ENCODE data around the gene GHR. TPM values are rescaled to one million over a fixed set of nuclear protein-coding genes. Genes with fewer than 3 reads are reported as not detected.
"Not testable (repeated sequence)": the region's sequence is repeated elsewhere in the genome, so short reads cannot be mapped to it uniquely, and the experiment has no call there.

GHR gene
- total RNA-seq, 2 experiments from 2014 or later = not detected

DNA sequence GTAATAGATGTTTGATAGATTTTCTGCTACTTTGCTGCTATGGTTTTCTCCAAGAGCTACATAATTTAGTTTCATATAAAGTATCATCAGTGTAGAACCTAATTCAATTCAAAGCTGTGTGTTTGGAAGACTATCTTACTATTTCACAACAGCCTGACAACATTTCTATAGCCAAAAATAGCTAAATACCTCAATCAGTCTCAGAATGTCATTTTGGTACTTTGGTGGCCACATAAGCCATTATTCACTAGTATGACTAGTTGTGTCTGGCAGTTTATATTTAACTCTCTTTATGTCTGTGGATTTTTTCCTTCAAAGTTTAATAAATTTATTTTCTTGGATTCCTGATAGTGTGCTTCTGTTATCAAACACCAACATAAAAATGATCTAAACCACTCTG is 298.2 kb downstream of the GHR start:
- POLR2A ChIA-PET = no interaction called here
- H3K4me1 Mint-ChIP-seq = peaks cover 16% of the 10 kb centered on the region
- no peaks in the 10 kb centered on the region for H3K9me3 Mint-ChIP-seq
- ATAC-seq (ENCODE audit: low read depth) = no peak
- H3K36me3 Mint-ChIP-seq = no peaks in the 10 kb centered on the region
- H3K27ac Mint-ChIP-seq = no peak overlapping the region
- peaks cover 55% of the 10 kb centered on the region for H3K27me3 Mint-ChIP-seq
- no peak for DNase-seq
- H3K4me3 Mint-ChIP-seq = no peak overlapping the region

DNA sequence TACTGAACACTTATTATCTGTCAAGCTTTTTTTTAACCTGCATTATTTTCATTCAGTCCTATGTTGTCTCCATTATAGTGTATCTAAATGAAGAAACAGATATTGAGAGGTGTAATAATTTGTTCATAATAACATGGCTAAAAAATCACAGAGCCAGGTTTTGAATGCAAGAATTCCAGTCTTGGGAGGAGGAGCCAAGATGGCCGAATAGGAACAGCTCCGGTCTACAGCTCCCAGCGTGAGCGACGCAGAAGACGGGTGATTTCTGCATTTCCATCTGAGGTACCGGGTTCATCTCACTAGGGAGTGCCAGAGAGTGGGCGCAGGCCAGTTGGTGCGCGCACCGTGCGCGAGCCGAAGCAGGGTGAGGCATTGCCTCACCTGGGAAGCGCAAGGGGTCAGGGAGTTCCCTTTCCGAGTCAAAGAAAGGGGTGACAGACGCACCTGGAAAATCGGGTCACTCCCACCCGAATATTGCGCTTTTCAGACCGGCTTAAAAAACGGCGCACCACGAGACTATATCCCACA is 311.4 kb downstream of the GHR start:
- H3K36me3 Mint-ChIP-seq; H3K4me3 Mint-ChIP-seq; DNase-seq; H3K27me3 Mint-ChIP-seq; ATAC-seq (ENCODE audit: low read depth); H3K9me3 Mint-ChIP-seq; POLR2A ChIA-PET; H3K4me1 Mint-ChIP-seq; H3K27ac Mint-ChIP-seq: not testable (repeated sequence)

DNA sequence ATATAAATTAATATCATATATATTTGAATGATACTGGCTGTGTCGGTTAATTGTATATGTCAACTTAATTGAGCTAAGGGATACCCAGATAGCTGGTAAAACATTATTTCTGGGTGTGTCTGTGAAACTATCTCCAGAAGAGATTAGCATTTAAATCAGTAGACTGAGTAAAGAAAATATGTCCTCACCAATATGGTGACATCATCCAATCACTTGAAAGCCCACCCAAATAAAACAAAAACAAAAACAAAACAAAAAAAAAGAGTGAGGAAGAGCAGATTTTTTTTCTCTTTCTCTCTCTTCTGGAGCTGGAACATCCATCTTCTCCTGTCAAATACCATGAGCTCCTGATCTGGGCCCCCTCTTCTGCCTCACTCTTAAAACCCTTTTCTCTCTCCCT is 317.7 kb downstream of the GHR start:
- Mint-ChIP-seq H3K36me3 (no peaks in the 10 kb centered on the region), H3K27ac (no peak overlapping the region), H3K9me3 (peaks cover 1% of the 10 kb centered on the region), H3K4me1 (no peaks in the 10 kb centered on the region), H3K27me3 (peaks cover 4% of the 10 kb centered on the region), H3K4me3 (no peak overlapping the region)
- DNase-seq (no peak), ATAC-seq (ENCODE audit: low read depth) (no peak)
- POLR2A ChIA-PET = no interaction called here

DNA sequence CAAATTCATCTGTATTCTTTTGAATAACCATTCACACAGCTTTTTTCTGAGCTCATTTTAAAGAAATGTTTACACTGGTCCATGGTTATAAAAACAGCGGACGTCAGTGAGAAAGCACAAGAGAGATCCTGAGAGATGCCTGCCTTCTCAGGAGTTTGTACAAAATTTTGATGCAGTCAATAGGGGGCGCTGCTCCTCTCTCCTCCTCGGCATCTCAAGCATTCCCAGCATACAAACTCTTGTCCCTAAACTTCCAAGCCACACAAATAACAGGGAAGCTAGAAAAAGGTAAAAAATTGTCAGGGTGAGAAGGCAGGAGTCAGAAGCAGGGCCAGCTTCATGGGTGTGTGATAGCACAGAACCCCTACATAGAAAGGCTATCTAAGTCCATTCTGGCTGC is 322.2 kb downstream of the GHR start:
- POLR2A ChIA-PET = no interaction called here
- no peak for DNase-seq
- H3K4me1 Mint-ChIP-seq = peaks cover 11% of the 10 kb centered on the region

DNA sequence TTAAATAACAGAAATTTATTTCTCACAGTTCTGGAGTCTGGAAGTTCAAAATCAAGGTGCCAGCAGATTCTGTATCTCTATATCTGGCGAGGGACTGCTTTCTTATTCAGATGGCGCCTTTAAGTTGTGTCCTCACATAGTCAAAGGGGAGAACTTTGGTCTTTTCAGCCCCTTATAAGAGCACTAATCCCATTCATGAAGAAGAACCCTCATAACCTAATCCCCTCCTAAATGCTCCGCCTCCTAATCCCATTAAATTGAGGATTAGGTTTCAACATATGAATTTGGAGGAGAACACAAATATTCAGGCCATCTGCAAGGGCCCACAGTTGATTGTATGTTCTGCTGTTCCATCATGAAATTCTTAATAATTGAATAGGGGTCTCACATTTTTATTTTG is 322.6 kb downstream of the GHR start:
- Mint-ChIP-seq H3K4me1 (peaks cover 11% of the 10 kb centered on the region), H3K4me3 (no peak overlapping the region), H3K27ac (no peak overlapping the region), H3K9me3 (peaks cover 3% of the 10 kb centered on the region), H3K27me3 (peaks cover 4% of the 10 kb centered on the region), H3K36me3 (no peaks in the 10 kb centered on the region)
- POLR2A ChIA-PET = no interaction called here
- DNase-seq (no peak), ATAC-seq (ENCODE audit: low read depth) (no peak)

More for the DNA sequence above, 322.2 kb downstream of the GHR start:
- Mint-ChIP-seq H3K36me3 (no peaks in the 10 kb centered on the region), H3K9me3 (peaks cover 3% of the 10 kb centered on the region), H3K27me3 (peaks cover 4% of the 10 kb centered on the region), H3K4me3 (no peak overlapping the region), H3K27ac (no peak overlapping the region)
- ATAC-seq (ENCODE audit: low read depth) = no peak

DNA sequence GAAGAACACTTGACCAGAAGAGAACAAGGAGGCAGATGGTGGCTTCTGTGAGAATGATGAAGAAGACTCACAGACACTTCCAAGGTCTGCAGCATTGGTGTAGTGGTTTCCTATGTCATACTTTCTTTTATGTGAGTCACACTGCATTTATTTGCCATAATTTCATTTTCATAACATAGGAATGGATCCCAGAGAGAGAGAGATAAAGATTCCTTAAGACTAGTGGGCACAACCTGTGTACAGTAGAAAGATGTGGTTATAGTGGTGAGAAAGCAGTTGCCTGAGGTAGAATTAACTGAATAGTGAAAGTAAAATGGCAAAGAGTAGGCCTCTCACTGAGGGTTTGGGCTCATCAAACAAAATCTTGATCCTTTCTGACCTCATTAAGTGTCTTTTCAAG is 325.8 kb downstream of the GHR start:
- POLR2A ChIA-PET = no interaction called here
- DNase-seq (no peak), ATAC-seq (ENCODE audit: low read depth) (peak; percentile 75)
- Mint-ChIP-seq H3K27ac (peak overlapping the region; percentile 31), H3K9me3 (peaks cover 2% of the 10 kb centered on the region), H3K27me3 (no peaks in the 10 kb centered on the region), H3K4me3 (peak overlapping the region; percentile 30), H3K4me1 (peaks cover 11% of the 10 kb centered on the region), H3K36me3 (no peaks in the 10 kb centered on the region)

DNA sequence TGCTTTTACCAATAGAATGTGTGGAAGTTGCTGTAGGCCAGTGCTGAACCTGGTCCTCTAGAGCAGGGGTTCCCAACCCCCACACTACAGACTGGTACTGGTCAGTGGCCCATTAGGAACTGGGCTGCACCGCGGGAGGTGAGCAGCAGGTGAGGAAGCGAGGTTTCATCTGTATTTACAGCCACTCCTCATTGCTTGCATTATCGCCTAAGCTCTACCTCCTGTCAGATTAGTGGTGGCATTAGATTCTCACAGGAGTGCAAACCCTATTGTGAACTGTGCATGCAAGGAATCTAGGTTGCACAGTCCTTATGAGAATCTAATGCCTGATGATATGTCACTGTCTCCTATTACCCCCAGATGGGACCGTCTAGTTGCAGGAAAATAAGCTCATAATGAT is 327.3 kb downstream of the GHR start:
- Mint-ChIP-seq H3K4me1 (peaks cover 11% of the 10 kb centered on the region), H3K4me3 (no peak overlapping the region), H3K9me3 (peaks cover 2% of the 10 kb centered on the region), H3K27ac (no peak overlapping the region), H3K36me3 (no peaks in the 10 kb centered on the region), H3K27me3 (no peaks in the 10 kb centered on the region)
- ATAC-seq (ENCODE audit: low read depth) (no peak), DNase-seq (no peak)
- POLR2A ChIA-PET = no interaction called here

DNA sequence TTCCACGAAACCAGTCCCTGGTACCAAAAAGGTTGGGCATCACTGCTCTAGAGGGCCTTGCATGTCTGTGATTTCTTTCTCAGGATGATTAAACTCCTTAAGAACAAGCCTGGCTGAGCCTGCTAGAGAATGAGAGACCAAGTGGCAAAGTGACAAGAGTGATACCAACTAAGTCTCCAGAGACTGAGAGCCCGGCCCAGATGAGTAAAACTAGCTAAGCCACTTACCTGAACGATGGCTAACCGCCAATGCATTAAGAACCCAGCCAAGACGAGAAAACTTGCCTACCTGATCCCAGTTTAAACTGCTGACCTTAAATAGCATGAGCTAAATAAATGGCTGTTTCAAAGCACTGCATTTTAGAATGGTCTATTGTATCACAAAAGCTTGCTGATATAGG is 327.8 kb downstream of the GHR start:
- POLR2A ChIA-PET = no interaction called here
- Mint-ChIP-seq H3K36me3 (no peaks in the 10 kb centered on the region), H3K27ac (no peak overlapping the region), H3K4me1 (peaks cover 11% of the 10 kb centered on the region), H3K4me3 (no peak overlapping the region), H3K27me3 (no peaks in the 10 kb centered on the region), H3K9me3 (peaks cover 2% of the 10 kb centered on the region)
- ATAC-seq (ENCODE audit: low read depth) (no peak), DNase-seq (no peak)

DNA sequence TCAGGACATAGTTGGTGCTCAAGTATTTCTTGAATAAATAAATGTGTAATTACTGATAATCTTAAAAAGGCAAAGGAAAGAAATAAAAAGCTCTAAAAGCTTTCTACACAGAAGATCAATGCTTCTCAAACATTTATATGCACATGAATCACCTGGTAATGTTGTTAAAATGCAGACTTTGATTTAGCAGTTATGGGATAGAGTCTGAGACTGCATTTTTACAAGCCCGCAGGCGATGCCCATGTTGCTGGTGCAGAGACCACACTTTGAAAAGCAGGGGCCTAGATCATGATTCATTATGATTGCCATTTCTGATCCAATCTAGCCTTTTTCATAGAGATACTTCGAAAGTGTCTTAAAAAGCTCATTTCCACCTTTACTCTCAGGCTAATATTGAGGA is 329.9 kb downstream of the GHR start:
- no peak overlapping the region for H3K4me3 Mint-ChIP-seq
- peaks cover 14% of the 10 kb centered on the region for H3K4me1 Mint-ChIP-seq
- POLR2A ChIA-PET = no interaction called here
- no peak for ATAC-seq (ENCODE audit: low read depth)
- DNase-seq = no peak
- peaks cover 2% of the 10 kb centered on the region for H3K9me3 Mint-ChIP-seq
- no peaks in the 10 kb centered on the region for H3K36me3 Mint-ChIP-seq
- peaks cover 7% of the 10 kb centered on the region for H3K27me3 Mint-ChIP-seq
- no peak overlapping the region for H3K27ac Mint-ChIP-seq

DNA sequence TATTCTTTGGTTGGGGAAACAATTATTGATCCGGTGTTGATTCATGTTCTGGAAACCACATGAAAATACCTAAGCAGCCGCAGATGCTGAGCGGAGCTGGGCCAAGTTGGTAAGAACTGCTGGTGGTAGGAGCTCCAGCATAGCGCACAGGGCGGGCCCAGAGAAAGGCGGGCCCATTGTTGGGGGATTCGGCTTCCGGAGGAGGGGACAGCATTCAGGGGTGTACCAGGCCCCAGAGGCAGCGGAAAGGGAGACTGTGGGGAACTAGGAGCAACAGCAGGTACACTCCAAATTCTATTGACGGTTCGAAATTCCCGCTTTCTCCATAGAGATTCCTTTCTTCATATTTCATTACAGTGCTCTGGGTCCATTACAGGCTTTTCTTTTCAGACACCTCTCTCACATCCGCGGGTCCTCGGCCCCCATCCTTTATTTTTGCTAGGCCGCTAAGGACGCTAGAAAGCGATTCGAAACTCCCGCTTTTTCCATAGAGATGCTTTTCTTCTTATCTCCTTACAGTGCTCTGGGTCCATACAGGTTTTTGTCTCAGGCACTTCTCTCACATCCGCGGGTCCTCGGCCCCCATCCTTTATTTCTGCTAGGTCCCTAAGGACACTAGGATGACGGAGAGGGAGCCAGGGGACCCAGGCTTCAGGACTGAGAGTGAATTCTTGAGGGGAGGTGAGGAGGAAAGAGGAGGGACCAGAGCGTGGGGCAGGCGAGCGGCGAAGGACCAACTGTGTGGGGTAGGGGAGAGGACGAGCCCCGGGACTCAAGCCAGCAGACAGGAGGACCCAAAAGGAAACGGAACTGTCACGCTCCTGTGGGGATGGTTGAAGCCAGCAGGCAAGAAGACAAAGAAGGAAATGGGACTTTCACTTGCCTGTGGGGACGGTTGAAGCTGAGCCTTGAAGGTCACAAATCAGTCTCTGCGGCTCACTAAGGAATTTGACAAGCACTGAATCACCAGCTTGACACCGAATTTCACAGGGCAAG is 333.7 kb downstream of the GHR start, which contains the start of gene CCDC152:
Gene CCDC152, plus strand, starts transcription at position 213 of the 996 bp plus-strand sequence. CDS start 2,304 bp downstream, outside the sequence.
- H3K36me3 Mint-ChIP-seq = no peaks in the 10 kb centered on the region

DNA sequence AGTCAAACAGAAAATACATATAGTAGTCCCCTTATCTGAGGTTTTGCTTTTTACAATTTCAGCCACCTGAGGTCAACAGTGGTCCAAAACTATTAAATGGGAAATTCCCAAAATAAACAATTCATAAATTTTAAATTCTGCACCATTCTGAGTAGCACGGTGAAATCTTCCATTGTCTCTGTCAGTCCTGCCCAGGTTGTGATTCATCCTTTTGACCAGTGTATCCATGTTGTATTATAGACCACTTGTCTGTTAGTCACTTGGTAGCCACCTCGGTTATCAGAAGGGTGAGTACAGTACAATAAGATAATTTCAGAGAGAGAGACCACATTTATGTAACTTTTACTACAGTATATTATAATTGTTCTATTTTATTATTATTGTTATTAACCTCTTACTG is 336.2 kb downstream of the GHR start:
- peaks cover 3% of the 10 kb centered on the region for H3K4me1 Mint-ChIP-seq
- POLR2A ChIA-PET = no interaction called here
- H3K9me3 Mint-ChIP-seq = no peaks in the 10 kb centered on the region
- H3K27me3 Mint-ChIP-seq = peaks cover 10% of the 10 kb centered on the region
- ATAC-seq (ENCODE audit: low read depth) (no peak), DNase-seq (no peak)
- no peak overlapping the region for H3K27ac Mint-ChIP-seq
- no peak overlapping the region for H3K4me3 Mint-ChIP-seq
- no peaks in the 10 kb centered on the region for H3K36me3 Mint-ChIP-seq

More for the DNA sequence above, 333.7 kb downstream of the GHR start, which contains the start of gene CCDC152:
- peak within 1 kb of the TSS; percentile 68 for H3K27ac Mint-ChIP-seq
- POLR2A ChIA-PET = no interaction called here
- peaks cover 7% of the 10 kb centered on the region for H3K27me3 Mint-ChIP-seq
- H3K9me3 Mint-ChIP-seq = no peaks in the 10 kb centered on the region
- peak within 1 kb of the TSS; percentile 87 for H3K4me3 Mint-ChIP-seq
- H3K4me1 Mint-ChIP-seq = peaks cover 3% of the 10 kb centered on the region
- ATAC-seq (ENCODE audit: low read depth) (peak; percentile 98), DNase-seq (peak; percentile 67)

DNA sequence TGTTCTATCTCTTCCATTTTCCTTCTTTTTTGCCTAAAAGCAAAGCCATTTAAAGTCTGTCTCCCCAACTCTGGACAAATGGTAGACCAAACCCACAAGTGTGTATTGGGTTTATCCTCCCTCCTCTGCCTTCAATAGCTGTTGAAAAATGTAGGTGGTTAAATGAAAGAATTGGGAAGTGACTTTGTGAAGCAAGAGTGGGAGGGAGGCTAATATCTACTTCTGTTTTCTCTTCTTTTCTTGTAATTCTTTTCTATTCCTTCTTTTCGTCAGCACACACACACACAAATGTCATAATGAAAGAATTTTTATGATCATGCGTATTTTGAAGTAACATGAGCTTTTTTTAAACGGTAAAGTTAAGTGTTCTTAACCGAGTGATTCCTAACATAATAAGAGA is 337.2 kb downstream of the GHR start:
- POLR2A ChIA-PET = no interaction called here
- peaks cover 10% of the 10 kb centered on the region for H3K27me3 Mint-ChIP-seq
- no peaks in the 10 kb centered on the region for H3K36me3 Mint-ChIP-seq
- no peak overlapping the region for H3K27ac Mint-ChIP-seq
- ATAC-seq (ENCODE audit: low read depth) (no peak), DNase-seq (no peak)
- no peaks in the 10 kb centered on the region for H3K9me3 Mint-ChIP-seq
- H3K4me3 Mint-ChIP-seq = no peak overlapping the region
- H3K4me1 Mint-ChIP-seq = peaks cover 3% of the 10 kb centered on the region

DNA sequence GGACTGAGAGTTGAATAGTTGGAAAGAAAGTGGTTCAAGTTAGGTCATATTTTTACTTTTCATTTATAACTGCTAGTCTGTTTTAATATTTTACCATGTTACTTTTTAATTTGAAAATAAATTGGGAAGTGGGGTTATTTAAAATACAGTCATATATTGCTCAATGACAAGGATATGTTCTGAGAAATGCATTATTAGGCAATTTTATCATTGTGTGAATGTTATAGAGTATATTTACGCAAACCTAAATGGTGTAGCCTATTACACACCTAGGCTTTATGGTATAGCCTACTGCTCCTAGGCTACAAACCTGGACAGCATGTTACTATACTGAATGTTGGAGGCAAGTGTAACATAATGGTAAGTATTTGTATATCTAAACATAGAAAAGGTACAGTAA is 338.6 kb downstream of the GHR start:
- POLR2A ChIA-PET = no interaction called here
- H3K4me3 Mint-ChIP-seq = no peak overlapping the region

DNA sequence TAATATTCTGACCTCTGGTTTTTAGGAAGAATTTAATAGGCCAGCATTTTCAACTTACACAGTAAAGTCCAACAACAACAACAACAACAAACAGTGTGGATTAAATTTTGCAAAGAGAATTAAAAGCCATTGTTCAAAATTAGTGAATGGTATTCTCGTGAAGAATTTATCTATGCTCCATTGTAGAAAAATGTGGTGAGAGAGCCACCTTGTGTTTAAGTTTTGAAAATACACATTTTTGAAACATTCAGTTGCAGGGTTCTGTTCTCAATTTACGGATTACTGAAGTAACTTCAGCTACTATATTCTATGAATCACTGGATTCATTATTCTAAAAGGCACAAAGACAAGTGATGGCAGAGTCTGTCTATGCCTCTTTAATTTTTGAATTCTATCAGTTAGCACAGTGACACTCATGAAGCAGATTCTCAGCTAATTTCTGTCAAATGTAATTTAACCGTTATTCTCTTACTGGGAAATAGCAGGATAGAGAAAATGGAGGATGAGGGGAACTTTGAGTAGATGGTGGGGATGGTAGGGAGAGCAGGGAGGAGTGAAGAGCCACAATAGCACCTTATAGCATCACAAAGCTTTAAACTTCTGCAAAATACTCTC is 344.4 kb downstream of the GHR start:
- peaks cover 1% of the 10 kb centered on the region for H3K4me1 Mint-ChIP-seq
- H3K9me3 Mint-ChIP-seq = no peaks in the 10 kb centered on the region
- ATAC-seq (ENCODE audit: low read depth) = no peak
- peaks cover 8% of the 10 kb centered on the region for H3K27me3 Mint-ChIP-seq
- no peak for DNase-seq
- H3K36me3 Mint-ChIP-seq = peaks cover 3% of the 10 kb centered on the region
- no peak overlapping the region for H3K4me3 Mint-ChIP-seq
- POLR2A ChIA-PET = no interaction called here
- H3K27ac Mint-ChIP-seq = no peak overlapping the region

More for the DNA sequence above, 338.6 kb downstream of the GHR start:
- DNase-seq (no peak), ATAC-seq (ENCODE audit: low read depth) (no peak)
- H3K27ac Mint-ChIP-seq = no peak overlapping the region
- no peaks in the 10 kb centered on the region for H3K9me3 Mint-ChIP-seq
- H3K27me3 Mint-ChIP-seq = peaks cover 9% of the 10 kb centered on the region
- H3K4me1 Mint-ChIP-seq = peaks cover 3% of the 10 kb centered on the region
- no peaks in the 10 kb centered on the region for H3K36me3 Mint-ChIP-seq

All from activated naive CD8-positive, alpha-beta T cell treated with anti-CD3 and anti-CD28 coated beads, Interleukin-2, amount 10 ng/mL, durations not matched to agents 7 days and 5 days (primary cell).